Head of caudate nucleus (tissue), 42 donors: ENCODE data around the gene KPNA6.

Experiments used
- DNase-seq, 42 donors: peaks; one replicate each; pipeline versions ENCODE4 v3.0.0 to v3.0.0-alpha.2; 2020 to 2021; ENCODE audit warnings: mixed read lengths in 7 of 42
- intact Hi-C: fragments of 100-400 bp; cut with DNase I; formaldehyde crosslinking; loops from one replicate; pipeline ENCODE4 v1.15.0; 2022

KPNA6 gene

DNA sequence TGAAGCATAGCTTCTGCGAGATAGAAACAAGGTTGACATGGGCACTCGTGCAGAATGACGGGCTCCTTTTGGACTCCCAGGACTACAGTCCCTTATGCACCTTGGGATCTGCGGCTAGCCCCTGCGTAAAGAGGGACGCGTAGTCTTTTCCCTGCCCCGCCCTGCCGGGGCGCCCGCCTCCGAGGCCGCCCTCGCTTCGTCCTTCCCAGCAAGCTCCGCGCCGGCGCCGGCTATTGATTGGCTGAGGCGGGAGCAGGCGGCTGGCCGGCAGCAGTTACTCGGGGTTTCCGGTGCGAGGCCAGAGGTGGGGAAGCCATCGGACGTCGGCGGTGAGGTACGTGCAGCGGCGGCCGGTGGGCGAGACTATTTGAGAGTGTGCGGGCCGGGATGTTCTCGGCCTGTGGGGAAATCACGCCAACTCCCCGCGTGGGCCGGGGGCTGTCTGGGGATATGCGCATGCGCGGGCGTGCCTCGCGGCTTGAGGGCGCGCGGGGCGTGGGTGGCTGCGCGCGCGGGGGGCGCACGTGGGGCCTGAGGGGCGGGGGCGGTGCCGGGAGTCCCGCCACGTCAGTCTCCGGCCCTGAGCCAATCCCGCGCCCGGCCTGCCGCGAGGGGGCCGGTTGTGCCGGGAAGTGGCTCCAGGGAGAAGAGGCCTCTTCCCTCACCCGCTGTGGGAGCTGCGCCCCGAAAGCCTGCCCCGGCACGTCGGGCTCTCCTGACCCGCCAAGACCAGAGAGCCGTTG is 71.8 kb downstream of the KPNA6 start, which contains the start of gene TXLNA:
TXLNA (plus strand) TSS at position 233 of the 743 bp plus-strand sequence. CDS start 671 bp downstream, outside the sequence.
- DNase-seq, result peak; percentile 82 to 98 (median 95)
- intact Hi-C loops, result loop anchor here (5.0 kb wide), 1 partner anchor 67 kb away; no protein-coding TSS in a partner anchor

DNA sequence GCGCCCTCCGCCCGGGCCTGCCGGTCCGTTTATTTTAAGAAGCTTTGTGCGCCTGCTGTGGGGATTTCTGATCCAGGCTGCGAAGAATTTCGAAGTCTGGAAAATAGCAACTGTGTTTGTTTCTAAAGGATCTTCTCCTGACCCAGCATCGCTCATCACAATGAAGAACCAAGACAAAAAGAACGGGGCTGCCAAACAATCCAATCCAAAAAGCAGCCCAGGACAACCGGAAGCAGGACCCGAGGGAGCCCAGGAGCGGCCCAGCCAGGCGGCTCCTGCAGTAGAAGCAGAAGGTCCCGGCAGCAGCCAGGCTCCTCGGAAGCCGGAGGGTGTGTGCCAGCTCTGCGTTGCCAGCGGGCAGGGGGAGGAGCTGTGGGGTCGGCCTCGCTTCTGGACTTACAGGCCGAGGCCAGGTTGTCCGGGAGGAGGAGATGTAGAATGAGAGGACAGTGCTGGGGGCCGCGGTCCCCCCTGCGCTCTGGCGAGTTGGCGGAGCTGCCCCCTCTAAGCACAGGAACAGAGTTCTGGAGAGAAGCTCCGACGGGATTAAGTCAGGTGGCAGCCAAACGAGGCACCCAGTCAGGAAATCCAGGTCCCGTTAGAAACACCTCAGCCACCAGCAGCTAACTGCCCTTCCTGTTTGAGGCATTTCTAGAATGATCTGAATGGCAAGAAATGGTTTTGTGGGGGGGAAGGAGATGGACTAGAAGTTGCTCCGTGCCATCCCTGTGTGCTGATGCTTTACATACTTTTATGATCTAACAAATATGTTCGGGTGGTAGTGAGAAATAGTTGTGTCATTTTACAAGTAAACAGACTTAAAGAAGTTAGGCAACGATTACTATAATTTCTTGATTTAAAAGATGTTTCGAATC is 72.6 kb downstream of the KPNA6 start:
- DNase-seq, result peak in 38 of 42 donors; percentile 19 to 67 (median 46)
- intact Hi-C loops, result no loop called here

DNA sequence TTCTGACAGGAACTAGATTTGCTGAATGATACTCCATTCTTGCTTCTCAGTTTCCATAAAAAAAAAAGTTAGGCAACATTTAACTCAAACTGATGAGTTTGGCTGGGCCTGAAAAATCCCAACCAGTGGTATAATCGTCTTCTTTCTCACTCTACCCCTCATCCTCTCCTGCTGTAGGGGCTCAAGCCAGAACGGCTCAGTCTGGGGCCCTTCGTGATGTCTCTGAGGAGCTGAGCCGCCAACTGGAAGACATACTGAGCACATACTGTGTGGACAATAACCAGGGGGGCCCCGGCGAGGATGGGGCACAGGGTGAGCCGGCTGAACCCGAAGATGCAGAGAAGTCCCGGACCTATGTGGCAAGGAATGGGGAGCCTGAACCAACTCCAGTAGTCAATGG is 73.2 kb downstream of the KPNA6 start:
- intact Hi-C loops, result no loop called here
- DNase-seq, result no peak

- no peak for DNase-seq
- intact Hi-C loops, result no loop called here
These were observed 73.7 kb downstream of the KPNA6 start for GRCh38 chr1:32181563-32181962.

DNA sequence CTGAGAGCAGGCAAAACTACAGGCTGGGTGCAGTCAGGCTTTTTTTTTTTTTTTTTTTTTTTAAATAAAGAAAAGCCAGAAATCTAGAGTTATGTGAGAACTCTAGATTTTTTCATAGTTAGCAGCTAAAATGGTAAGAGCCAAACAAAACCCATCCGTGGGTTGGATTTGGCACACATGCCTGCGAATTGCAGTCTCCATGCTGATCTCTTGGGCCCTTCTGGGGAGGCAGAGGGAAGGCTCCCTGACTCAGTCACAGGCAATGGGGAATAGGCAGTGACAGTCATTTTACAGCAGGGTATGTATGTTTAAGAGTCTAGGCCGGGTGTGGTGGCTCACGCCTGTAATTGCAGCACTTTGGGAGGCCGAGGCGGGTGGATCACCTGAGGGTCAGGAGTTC is 74.2 kb downstream of the KPNA6 start:
- DNase-seq, result no peak
- intact Hi-C loops, result no loop called here

GRCh38 chr1:32184650-32185049 is 76.8 kb downstream of the KPNA6 start:
- intact Hi-C loops, result no loop called here

DNA sequence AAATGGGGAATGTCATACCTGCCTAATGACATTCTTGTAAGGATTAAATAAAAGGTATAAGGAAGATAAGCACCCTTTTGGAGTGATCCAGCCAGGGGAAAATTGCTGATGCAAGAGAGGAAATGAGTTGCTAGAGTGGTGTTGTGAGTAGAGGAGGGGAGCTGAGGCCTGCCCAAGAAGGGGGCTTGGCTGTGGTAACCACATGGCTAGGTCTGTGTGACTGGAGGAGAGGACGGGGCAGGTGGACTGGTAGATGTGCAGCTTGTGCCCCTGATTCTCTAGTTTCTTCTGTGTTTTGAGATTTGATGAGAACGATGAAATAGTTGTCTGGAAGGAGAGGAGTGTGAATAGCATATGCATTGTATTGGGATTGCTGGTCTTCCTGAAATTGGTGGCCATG is 78.2 kb downstream of the KPNA6 start:
- intact Hi-C loops, result no loop called here
- no peak for DNase-seq

More at GRCh38 chr1:32184650-32185049, 76.8 kb downstream of the KPNA6 start:
- no peak for DNase-seq

DNA sequence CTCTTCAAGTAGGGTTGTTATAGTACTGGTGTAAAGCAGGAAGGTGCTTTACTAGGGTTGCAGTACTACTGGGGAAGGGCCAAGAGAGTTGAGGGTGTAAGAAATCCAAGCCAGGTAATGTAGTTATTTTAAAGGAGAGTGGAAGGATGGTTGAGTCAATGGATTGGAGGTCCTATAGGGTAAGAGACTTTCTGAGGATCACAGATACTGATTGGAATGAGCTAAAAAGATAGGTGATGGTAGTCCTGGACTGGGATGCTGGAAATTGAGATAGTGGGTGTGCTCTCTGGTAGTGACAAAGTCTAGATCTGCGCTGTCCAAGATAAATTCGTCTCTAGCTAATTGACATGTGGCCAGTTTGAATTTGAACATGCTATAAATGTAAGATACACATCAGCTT is 78.6 kb downstream of the KPNA6 start:
- no peak for DNase-seq
- intact Hi-C loops, result no loop called here

DNA sequence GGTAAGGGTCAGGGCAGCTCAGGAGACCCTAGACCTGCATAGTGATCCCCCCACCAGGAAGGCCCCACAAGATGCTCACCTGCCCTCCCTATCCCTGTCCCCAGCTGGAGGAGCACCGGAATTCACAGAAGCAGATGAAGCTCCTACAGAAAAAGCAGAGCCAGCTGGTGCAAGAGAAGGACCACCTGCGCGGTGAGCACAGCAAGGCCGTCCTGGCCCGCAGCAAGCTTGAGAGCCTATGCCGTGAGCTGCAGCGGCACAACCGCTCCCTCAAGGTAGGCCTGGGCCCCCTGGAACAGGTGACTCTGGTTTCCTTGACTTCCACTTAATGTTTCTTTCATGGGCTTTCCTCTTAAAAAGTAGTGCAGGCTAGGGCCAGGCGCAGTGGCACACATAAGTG is 80.0 kb downstream of the KPNA6 start:
- DNase-seq, result no peak
- intact Hi-C loops, result no loop called here

DNA sequence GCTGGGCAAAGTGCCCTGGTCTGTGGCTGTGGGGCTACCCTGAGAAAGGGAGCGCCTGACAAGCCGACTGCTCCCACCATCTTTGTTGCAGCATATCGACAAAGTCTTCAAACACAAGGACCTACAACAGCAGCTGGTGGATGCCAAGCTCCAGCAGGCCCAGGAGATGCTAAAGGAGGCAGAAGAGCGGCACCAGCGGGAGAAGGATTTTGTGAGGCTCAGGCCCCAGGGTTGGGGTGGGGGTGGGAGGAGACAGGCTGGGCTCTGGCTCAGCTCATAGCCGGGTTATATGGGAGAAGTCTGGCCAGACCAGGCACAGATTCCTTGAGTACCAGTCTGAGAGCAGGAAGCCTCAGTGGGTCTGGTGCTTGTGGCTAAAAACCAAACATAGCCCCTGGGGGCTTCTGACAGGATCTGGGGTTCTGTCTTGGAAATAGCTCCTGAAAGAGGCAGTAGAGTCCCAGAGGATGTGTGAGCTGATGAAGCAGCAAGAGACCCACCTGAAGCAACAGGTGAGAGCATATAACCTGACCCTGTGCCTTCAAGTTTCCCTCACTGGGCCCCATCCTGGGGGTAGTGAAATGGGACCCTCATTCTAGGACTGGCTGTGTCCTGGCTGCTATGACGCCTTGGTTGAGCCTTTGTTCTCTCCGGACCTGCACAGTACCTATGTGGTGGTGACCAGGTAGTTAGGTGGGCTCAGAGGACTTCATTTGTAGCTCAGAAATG is 84.5 kb downstream of the KPNA6 start:
- DNase-seq, result no peak

GRCh38 chr1:32194984-32195383 is 87.1 kb downstream of the KPNA6 start:
- intact Hi-C loops, result no loop called here
- DNase-seq, result no peak

More for the DNA sequence above, 84.5 kb downstream of the KPNA6 start:
- intact Hi-C loops, result no loop called here

- intact Hi-C loops, result no loop called here
- no peak for DNase-seq
These were observed 87.7 kb downstream of the KPNA6 start for GRCh38 chr1:32195531-32195930.

- DNase-seq, result no peak
- intact Hi-C loops, result no loop called here
These were observed 88.3 kb downstream of the KPNA6 start for GRCh38 chr1:32195972-32196823.

DNA sequence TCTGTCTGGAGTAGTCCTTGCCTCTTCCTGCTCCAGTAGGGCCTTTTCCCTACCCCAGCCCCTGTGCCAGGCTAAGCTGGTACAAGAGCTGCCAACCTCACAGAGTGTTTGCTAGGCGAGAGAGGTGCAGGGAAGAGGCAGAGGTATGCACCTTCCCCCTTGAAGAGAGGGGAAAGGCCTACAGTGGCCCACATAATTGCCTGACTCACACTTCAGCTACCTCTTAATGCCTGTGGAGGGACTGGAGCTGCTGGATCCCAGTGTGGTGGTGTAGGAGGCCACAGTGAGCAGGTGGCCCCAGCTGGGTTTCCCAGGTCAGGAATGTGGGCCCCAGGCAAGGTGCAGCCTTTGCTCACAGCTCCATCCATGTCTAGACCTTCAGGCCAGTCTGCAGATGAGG is 89.2 kb downstream of the KPNA6 start:
- no peak for DNase-seq
- intact Hi-C loops, result no loop called here

DNA sequence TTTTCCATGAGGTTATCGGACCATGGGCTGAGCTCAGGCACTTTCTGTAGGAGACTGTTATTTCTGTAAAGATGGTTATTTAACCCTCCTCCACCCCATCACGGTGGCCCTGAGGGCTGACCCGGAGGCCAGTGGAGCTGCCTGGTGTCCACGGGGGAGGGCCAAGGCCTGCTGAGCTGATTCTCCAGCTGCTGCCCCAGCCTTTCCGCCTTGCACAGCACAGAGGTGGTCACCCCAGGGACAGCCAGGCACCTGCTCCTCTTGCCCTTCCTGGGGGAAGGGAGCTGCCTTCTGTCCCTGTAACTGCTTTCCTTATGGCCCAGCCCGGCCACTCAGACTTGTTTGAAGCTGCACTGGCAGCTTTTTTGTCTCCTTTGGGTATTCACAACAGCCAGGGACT is 90.0 kb downstream of the KPNA6 start:
- intact Hi-C loops, result no loop called here
- DNase-seq, result no peak

GRCh38 chr1:32198237-32199042 is 90.6 kb downstream of the KPNA6 start:
- DNase-seq, result no peak

DNA sequence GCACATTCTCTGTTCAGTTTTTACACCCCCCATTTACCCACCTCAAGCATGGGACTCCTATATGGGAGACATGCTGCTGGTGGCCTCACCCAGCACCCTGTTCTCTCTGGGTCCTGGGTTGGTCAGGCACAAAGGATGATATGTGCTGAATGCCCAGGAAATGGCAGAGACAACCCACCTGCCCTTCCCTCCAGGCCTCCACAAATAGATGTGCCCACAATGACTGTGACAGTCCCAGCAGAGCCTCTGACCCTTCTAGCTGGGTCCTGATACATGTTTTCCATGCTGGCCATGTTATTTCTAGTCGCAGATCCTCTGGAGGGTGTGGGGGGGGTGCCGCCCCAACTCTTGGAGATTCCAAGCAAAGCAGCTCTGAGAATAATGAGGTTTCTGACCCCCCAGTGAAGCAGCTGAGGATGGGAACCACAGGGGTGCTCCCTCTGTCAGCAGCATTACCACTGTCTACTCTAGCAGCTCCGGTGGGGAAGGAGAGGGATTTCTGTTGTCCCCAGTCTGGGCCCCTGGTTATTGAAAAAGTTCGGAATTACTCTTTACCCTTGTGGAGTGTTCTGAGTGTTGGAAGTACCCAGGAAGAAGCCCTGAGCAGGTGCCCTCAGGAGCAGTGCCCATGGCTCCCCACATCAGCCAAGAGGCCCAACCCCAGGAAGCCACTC is 91.3 kb downstream of the KPNA6 start:
- no peak for DNase-seq
- intact Hi-C loops, result no loop called here

More at GRCh38 chr1:32198237-32199042, 90.6 kb downstream of the KPNA6 start:
- intact Hi-C loops, result no loop called here
